Measurements from ENCODE around the gene ASTL.

Gene ASTL

GRCh38 chr2:96083064-96083939 lies 55.0 kb downstream of the ASTL start:
- no peak for DNase-seq (ENCODE audit: low spot score)

GRCh38 chr2:96082211-96083063 lies 55.9 kb downstream of the ASTL start:
- DNase-seq (ENCODE audit: low spot score), result no peak

DNA sequence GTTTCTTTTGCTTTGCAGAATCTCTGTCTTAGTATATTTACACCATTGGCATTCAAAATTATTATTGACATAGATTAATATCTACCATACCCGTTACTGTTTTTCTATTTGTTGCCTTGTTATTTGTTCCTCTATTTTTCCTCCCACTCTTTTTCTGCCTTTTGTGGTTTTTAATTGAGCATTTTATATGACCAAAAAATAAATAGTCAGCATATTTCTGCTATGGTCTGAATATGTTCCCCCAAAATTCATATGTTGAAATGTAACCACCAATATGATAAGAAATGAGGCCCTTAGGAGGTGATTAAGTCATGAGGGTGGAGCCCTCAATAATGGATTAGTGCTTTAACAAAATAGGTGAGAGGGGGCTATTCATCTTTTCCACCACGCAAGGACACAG lies 57.3 kb downstream of the ASTL start:
- no peak for DNase-seq (ENCODE audit: low spot score)

GRCh38 chr2:96075199-96075771 lies 63.0 kb downstream of the ASTL start:
- no peak for DNase-seq (ENCODE audit: low spot score)

DNA sequence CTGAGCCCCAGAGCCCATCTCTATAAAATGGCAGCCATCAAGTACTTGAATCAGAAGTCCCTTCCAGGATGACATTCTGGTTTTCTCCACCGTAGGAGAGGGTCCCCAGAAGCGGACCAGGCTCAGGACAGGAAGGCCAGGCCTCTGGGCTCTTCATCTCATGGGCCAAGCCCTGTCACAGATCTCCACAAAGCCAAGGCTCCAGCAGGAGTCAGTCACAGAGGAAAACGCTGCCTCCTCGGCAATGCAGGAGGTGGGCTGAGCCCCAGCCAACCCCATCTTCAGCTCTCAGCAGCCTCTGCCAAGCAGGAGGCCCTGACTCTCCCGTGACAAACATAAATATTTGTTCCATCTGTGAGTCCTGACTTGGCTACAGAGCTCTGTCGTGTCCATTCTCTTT lies 64.1 kb downstream of the ASTL start:
- no peak for DNase-seq (ENCODE audit: low spot score)

GRCh38 chr2:96073170-96073775 lies 65.0 kb downstream of the ASTL start:
- DNase-seq (ENCODE audit: low spot score), result no peak

All from GM03348 (cell line).